HG02885 (cell line): ENCODE data around the gene DEFB108B.
"Not testable (repeated sequence)": the region's sequence is repeated elsewhere in the genome, so short reads cannot be mapped to it uniquely, and the experiment has no call there.

Experiments used
- ATAC-seq: cut with Tn5 transposase; IDR thresholded peaks from one replicate; pipeline ENCODE4 v1.9.1; 2021; ENCODE audit warnings: mild to moderate bottlenecking; ENCODE audit not compliant: unreplicated experiment, poor library complexity

Gene DEFB108B

GRCh38 chr11:71813481-71814355, 19.3 kb upstream of the DEFB108B start:
- ATAC-seq: not testable (repeated sequence)

DNA sequence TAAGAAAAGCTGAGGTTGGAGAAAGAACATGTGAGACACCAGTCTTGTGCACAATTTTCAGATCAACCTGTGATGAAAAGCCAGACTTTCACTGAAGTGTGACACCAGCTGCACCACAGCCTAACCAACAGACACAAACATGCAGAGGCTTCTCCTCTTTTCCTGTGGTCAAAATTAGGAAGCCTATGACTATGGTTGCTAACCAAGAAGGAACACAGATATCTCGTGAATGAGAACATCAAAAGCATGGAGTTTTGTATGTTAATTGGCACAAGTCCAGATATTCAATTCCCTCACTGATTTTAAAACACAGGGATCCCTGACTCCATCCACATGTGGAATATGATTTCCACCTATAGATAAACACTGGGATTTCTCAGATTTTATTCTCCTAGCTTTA, 11.5 kb upstream of the DEFB108B start:
- ATAC-seq: not testable (repeated sequence)

- not testable (repeated sequence) for ATAC-seq
Measured at GRCh38 chr11:71829247-71829646, 3.8 kb upstream of the DEFB108B start.

GRCh38 chr11:71829686-71830085, 3.3 kb upstream of the DEFB108B start:
- ATAC-seq: not testable (repeated sequence)

- not testable (repeated sequence) for ATAC-seq
Measured at GRCh38 chr11:71842720-71843119, 9.7 kb downstream of the DEFB108B start.

DNA sequence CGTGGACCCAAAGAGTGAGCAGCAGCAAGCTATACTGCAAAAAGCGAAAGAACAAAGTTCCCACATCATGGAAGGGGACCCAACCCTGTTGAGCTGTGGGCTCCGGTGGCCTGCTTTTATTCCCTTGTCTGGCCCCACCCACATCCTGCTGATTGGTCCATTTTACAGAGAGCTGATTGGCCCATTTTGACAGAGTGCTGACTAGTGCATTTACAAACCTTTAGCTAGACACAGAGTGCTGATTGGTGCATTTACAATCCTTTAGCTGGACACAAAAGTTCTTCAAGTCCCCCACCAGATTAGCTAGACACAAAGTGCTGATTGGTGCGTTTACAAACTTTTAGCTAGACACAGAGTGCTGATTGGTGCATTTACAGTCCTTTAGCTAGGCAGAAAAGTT, 10.4 kb downstream of the DEFB108B start:
- ATAC-seq: not testable (repeated sequence)

GRCh38 chr11:71843858-71844257, 10.9 kb downstream of the DEFB108B start:
- no peak for ATAC-seq

GRCh38 chr11:71853895-71854294, 20.9 kb downstream of the DEFB108B start:
- ATAC-seq: not testable (repeated sequence)

DNA sequence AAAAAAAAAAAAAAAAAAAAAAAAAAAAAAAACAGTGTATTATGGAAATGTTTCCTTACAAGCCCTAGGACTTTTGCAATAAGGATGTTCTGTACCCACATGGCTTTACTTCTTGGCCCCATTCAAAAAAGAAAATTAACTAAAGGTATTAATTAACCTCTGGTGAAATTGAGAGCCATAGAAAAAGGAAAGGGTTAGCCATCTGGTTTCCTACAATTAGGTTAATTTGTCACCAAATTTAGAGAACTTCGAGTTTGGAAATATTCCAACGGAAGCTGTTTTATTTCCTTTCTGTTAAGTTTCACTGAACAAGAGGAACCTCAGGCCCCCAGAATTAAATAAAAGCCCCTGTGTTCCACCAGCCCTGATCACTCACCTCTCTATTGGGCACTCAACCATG, 22.9 kb downstream of the DEFB108B start:
- not testable (repeated sequence) for ATAC-seq

- not testable (repeated sequence) for ATAC-seq
Measured at GRCh38 chr11:71860835-71861234, 27.8 kb downstream of the DEFB108B start.

- ATAC-seq: not testable (repeated sequence)
Measured at GRCh38 chr11:71863978-71864627, 31.1 kb downstream of the DEFB108B start.

DNA sequence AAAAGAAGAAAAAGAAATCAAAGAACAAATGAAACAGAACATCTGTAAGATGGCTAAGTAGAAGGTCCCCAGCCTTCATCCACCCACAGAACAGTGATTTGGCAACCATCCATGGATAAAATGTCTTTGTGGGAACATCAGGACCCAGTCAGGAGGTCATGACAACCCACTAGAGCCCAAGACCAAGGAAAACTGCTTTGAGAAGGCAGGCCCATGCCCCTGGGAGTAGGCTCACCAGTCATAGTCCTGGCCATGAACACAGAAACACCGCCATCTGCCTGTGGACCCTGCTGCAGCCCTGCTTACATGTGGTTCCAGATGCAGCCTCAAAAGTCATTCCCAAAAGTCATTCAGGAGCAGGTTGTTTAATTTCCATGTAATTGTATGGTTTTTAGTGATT, 34.2 kb downstream of the DEFB108B start:
- not testable (repeated sequence) for ATAC-seq

GRCh38 chr11:71869931-71870330, 36.9 kb downstream of the DEFB108B start:
- not testable (repeated sequence) for ATAC-seq

GRCh38 chr11:71870661-71871060, 37.7 kb downstream of the DEFB108B start:
- not testable (repeated sequence) for ATAC-seq

DNA sequence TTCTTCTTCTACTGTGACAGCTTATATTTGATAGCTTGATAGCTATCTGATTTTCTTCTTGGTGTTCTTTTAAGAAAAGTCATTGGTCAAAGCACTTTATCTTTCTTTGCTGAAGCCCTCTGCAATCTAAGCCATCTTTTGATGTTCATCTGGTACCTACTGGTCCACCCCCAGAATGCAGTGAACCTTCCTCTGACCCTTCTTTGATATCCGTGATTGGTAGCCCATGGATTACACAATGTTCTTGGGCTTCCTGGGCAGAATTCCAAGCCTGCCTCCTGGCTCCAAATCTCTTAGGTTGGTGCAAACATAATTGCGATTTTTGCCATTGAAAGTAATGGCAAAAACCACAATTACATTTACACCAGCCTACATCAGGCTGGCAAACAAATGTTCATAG, 43.3 kb downstream of the DEFB108B start:
- not testable (repeated sequence) for ATAC-seq

- ATAC-seq: not testable (repeated sequence)
Measured at GRCh38 chr11:71878059-71878458, 45.1 kb downstream of the DEFB108B start, which contains the start of gene DEFB131B. Gene DEFB131B (plus strand): TSS chr11:71878453. CDS start chr11:71878453, 0 bp downstream.

DNA sequence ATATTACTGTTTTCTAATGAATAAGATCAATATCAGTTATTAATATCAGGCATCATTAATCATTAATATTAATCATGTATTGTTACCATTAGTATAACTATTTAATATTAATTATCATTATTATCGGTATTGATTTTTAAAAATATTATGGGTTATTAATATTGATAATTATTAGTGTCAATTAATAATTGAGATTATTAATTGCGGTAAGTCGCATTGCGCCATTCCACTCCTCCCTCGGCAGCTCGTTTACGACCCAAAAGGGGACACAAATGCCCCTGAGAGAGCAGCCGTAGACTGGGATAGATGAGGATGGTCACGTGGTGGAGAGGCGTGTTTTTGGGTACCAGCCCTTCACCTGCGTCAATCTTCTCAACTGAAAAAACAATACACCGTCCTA, 52.8 kb downstream of the DEFB108B start:
- not testable (repeated sequence) for ATAC-seq
